SK-N-SH treated with all-trans-retinoic acid at 6 μM for 48 hours (cell line): ENCODE measurements around the gene PRR36.

Experiments used
- ATAC-seq: fragments of 200-7000 bp; cut with Tn5 transposase; 3 replicates; pipeline ENCODE4 v1.9.1; 2020; ENCODE audit warnings: mild to moderate bottlenecking, moderate library complexity
- ARNTL ChIP-seq: fragments of 450-650 bp; formaldehyde crosslinking; IDR thresholded peaks from 2 replicates; pipeline ENCODE4 v1.5.0; 2020; ENCODE audit warnings: low read depth, mild to moderate bottlenecking, moderate library complexity, borderline replicate concordance
- CSDC2 ChIP-seq: fragments of 250-450 bp; sonication (Bioruptor Pico); IDR thresholded peaks from 2 replicates; pipeline ENCODE4 v1.5.0; 2020; ENCODE audit warnings: mild to moderate bottlenecking, moderate library complexity
- ESRRG ChIP-seq: fragments of 250-450 bp; sonication (Bioruptor Pico); IDR thresholded peaks from 2 replicates; pipeline ENCODE4 v1.6.1; 2021; ENCODE audit warnings: mild to moderate bottlenecking
- ISL1 ChIP-seq: fragments of 250-450 bp; sonication (Bioruptor Pico); IDR thresholded peaks from 2 replicates; pipeline ENCODE4 v2.1.2; 2022; ENCODE audit warnings: mild to moderate bottlenecking, moderate library complexity
- OSR1 ChIP-seq: fragments of 250-450 bp; sonication (Bioruptor Pico); IDR thresholded peaks from 2 replicates; pipeline ENCODE4 v1.8.0; 2022; ENCODE audit warnings: moderate library complexity, mild to moderate bottlenecking, inconsistent platforms
- PPARA ChIP-seq: fragments of 250-450 bp; sonication (Bioruptor Pico); IDR thresholded peaks from 2 replicates; pipeline ENCODE4 v1.5.0; 2020; ENCODE audit warnings: mild to moderate bottlenecking, borderline replicate concordance
- RARB ChIP-seq: fragments of 250-450 bp; sonication (Bioruptor Pico); IDR thresholded peaks from 2 replicates; pipeline ENCODE4 v1.8.0; 2021; ENCODE audit warnings: mild to moderate bottlenecking, moderate library complexity
- TCF4 ChIP-seq: fragments of 250-450 bp; sonication (Bioruptor Pico); IDR thresholded peaks from 2 replicates; pipeline ENCODE4 v1.8.0; 2021; ENCODE audit warnings: mild to moderate bottlenecking, moderate library complexity, borderline replicate concordance
- TOX ChIP-seq: fragments of 250-450 bp; sonication (Bioruptor Pico); IDR thresholded peaks from 2 replicates; pipeline ENCODE4 v1.8.0; 2021; ENCODE audit warnings: mild to moderate bottlenecking, moderate library complexity, borderline replicate concordance
- ZC3H10 ChIP-seq: fragments of 250-450 bp; sonication (Bioruptor Pico); IDR thresholded peaks from 2 replicates; pipeline ENCODE4 v1.5.1; 2021; ENCODE audit warnings: mild to moderate bottlenecking, moderate library complexity
- ZFP3 ChIP-seq: fragments of 250-450 bp; sonication (Bioruptor Pico); IDR thresholded peaks from 2 replicates; pipeline ENCODE4 v1.5.0; 2020; ENCODE audit warnings: mild to moderate bottlenecking, moderate library complexity
- ZFP30 ChIP-seq: fragments of 450-650 bp; formaldehyde crosslinking; IDR thresholded peaks from 2 replicates; pipeline ENCODE4 v1.5.0; 2022; ENCODE audit warnings: mild to moderate bottlenecking, moderate library complexity
- ZNF565 ChIP-seq: fragments of 450-650 bp; formaldehyde crosslinking; conservative IDR thresholded peaks from 2 replicates; pipeline ENCODE4 v1.5.0; 2020; ENCODE audit warnings: low read depth, mild to moderate bottlenecking, moderate library complexity
- ZNF70 ChIP-seq: fragments of 450-650 bp; formaldehyde crosslinking; IDR thresholded peaks from 2 replicates; pipeline ENCODE4 v1.5.0; 2020; ENCODE audit warnings: mild to moderate bottlenecking, moderate library complexity
- ZNF8 ChIP-seq: fragments of 450-650 bp; formaldehyde crosslinking; IDR thresholded peaks from 2 replicates; pipeline ENCODE4 v1.5.0; 2020; ENCODE audit warnings: mild to moderate bottlenecking, moderate library complexity
- TF ChIP-seq, protein P1 (sequence below): fragments of 250-450 bp; sonication (Bioruptor Pico); IDR thresholded peaks from 2 replicates; pipeline ENCODE4 v1.5.0; 2020; ENCODE audit warnings: mild to moderate bottlenecking, moderate library complexity
- TF ChIP-seq, protein P2 (sequence below): fragments of 250-450 bp; sonication (Bioruptor Pico); IDR thresholded peaks from 2 replicates; pipeline ENCODE4 v1.8.0; 2021; ENCODE audit warnings: low read depth, mild to moderate bottlenecking, moderate library complexity, borderline replicate concordance
- TF ChIP-seq, protein P3 (sequence below): fragments of 250-450 bp; sonication (Bioruptor Pico); IDR thresholded peaks from 2 replicates; pipeline ENCODE4 v1.8.0; 2020; ENCODE audit warnings: mild to moderate bottlenecking, moderate library complexity, borderline replicate concordance
- TF ChIP-seq, protein P4 (sequence below): fragments of 250-450 bp; sonication (Bioruptor Pico); IDR thresholded peaks from 2 replicates; pipeline ENCODE4 v1.5.1; 2021; ENCODE audit warnings: mild to moderate bottlenecking, moderate library complexity
- TF ChIP-seq, protein P5 (sequence below): fragments of 250-450 bp; sonication (Bioruptor Pico); IDR thresholded peaks from 2 replicates; pipeline ENCODE4 v1.5.1; 2020; ENCODE audit warnings: low read depth, mild to moderate bottlenecking, moderate library complexity

The PRR36 gene

DNA sequence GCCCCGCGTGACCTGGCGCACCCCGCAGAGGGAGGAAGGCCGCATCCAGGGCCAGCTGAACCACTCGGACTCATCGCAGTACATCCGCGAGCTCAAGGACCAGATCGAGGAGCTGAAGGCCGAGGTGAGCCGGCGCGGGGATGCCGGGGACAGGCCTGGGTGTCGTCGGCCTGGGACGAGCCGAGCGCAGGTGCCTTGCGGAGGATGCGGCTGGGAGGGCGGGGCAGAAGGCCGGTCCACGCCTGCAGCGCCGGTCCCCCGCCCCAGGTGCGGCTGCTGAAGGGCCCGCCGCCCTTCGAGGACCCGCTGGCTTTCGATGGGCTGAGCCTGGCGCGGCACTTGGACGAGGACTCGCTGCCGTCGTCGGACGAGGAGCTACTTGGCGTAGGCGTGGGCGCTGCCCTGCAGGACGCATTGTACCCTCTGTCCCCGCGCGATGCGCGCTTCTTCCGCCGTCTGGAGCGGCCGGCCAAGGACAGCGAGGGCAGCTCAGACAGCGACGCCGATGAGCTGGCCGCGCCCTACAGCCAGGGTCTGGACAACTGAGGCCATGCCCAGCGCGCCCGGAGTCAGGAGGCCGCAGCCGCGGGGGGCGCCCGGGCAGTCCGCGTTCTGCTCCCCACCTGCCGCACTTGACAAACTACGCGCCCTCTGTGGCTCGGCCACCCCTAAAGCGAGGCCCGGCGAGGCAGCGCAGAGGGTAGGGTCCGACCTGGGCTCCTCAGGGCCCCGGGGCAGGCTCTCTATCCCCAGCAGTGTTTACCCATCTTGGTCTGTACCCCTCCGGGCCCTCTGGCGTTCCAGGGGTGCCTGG lies 10.8 kb downstream of the PRR36 start:
- no peak for ATAC-seq
- TF ChIP-seq, protein P1, sequence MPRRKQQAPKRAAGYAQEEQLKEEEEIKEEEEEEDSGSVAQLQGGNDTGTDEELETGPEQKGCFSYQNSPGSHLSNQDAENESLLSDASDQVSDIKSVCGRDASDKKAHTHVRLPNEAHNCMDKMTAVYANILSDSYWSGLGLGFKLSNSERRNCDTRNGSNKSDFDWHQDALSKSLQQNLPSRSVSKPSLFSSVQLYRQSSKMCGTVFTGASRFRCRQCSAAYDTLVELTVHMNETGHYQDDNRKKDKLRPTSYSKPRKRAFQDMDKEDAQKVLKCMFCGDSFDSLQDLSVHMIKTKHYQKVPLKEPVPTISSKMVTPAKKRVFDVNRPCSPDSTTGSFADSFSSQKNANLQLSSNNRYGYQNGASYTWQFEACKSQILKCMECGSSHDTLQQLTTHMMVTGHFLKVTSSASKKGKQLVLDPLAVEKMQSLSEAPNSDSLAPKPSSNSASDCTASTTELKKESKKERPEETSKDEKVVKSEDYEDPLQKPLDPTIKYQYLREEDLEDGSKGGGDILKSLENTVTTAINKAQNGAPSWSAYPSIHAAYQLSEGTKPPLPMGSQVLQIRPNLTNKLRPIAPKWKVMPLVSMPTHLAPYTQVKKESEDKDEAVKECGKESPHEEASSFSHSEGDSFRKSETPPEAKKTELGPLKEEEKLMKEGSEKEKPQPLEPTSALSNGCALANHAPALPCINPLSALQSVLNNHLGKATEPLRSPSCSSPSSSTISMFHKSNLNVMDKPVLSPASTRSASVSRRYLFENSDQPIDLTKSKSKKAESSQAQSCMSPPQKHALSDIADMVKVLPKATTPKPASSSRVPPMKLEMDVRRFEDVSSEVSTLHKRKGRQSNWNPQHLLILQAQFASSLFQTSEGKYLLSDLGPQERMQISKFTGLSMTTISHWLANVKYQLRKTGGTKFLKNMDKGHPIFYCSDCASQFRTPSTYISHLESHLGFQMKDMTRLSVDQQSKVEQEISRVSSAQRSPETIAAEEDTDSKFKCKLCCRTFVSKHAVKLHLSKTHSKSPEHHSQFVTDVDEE: no peak
- TF ChIP-seq ZNF8 (no peak), OSR1 (CRISPR knock-in tag) (no peak), ZFP30 (CRISPR knock-in tag) (no peak), TCF4 (CRISPR knock-in tag) (no peak)
- TF ChIP-seq, protein P2, sequence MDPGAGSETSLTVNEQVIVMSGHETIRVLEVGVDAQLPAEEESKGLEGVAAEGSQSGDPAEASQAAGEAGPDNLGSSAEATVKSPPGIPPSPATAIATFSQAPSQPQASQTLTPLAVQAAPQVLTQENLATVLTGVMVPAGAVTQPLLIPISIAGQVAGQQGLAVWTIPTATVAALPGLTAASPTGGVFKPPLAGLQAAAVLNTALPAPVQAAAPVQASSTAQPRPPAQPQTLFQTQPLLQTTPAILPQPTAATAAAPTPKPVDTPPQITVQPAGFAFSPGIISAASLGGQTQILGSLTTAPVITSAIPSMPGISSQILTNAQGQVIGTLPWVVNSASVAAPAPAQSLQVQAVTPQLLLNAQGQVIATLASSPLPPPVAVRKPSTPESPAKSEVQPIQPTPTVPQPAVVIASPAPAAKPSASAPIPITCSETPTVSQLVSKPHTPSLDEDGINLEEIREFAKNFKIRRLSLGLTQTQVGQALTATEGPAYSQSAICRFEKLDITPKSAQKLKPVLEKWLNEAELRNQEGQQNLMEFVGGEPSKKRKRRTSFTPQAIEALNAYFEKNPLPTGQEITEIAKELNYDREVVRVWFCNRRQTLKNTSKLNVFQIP (CRISPR knock-in tag): no peak
- TF ChIP-seq, protein P3, sequence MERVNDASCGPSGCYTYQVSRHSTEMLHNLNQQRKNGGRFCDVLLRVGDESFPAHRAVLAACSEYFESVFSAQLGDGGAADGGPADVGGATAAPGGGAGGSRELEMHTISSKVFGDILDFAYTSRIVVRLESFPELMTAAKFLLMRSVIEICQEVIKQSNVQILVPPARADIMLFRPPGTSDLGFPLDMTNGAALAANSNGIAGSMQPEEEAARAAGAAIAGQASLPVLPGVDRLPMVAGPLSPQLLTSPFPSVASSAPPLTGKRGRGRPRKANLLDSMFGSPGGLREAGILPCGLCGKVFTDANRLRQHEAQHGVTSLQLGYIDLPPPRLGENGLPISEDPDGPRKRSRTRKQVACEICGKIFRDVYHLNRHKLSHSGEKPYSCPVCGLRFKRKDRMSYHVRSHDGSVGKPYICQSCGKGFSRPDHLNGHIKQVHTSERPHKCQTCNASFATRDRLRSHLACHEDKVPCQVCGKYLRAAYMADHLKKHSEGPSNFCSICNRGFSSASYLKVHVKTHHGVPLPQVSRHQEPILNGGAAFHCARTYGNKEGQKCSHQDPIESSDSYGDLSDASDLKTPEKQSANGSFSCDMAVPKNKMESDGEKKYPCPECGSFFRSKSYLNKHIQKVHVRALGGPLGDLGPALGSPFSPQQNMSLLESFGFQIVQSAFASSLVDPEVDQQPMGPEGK: no peak

DNA sequence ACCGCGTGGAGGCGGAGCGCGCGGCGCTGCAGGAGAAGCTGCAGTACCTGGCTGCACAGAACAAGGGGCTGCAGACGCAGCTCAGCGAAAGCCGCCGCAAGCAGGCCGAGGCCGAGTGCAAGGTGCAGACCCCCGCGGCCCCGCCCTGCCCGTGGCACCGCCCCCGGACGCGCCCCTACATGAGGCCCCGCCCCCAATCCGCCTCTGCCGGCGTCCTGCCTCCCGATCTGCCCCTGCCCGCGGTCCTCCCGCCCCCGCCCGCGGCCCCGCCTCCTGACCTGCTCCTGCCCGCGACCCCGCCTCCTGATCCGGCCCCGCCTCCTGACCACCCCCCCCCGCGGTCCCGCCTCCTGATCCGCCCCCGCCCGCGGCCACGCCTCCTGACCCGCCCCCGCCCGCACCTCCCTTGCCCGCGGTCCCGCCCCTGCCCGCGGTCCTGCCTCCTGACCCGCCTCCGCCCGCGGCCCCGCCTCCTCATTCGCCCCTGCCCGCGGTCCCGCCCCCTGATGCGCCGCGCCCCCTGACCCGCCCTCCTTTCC lies 11.7 kb downstream of the PRR36 start:
- peak; percentile 60 for ATAC-seq
- TF ChIP-seq ZFP3 (CRISPR knock-in tag) (no peak), ZFP30 (CRISPR knock-in tag) (no peak), RARB (CRISPR knock-in tag) (no peak), TOX (CRISPR knock-in tag) (no peak), OSR1 (CRISPR knock-in tag) (no peak), TCF4 (CRISPR knock-in tag) (no peak), ZNF565 (no peak), ZNF8 (no peak), ZC3H10 (CRISPR knock-in tag) (no peak), ZNF70 (CRISPR knock-in tag) (no peak), CSDC2 (CRISPR knock-in tag) (no peak), ARNTL (CRISPR knock-in tag) (no peak), ESRRG (no peak), PPARA (CRISPR knock-in tag) (no peak), ISL1 (no peak)
- TF ChIP-seq, protein P4, sequence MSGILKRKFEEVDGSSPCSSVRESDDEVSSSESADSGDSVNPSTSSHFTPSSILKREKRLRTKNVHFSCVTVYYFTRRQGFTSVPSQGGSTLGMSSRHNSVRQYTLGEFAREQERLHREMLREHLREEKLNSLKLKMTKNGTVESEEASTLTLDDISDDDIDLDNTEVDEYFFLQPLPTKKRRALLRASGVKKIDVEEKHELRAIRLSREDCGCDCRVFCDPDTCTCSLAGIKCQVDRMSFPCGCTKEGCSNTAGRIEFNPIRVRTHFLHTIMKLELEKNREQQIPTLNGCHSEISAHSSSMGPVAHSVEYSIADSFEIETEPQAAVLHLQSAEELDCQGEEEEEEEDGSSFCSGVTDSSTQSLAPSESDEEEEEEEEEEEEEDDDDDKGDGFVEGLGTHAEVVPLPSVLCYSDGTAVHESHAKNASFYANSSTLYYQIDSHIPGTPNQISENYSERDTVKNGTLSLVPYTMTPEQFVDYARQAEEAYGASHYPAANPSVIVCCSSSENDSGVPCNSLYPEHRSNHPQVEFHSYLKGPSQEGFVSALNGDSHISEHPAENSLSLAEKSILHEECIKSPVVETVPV (CRISPR knock-in tag): no peak
- TF ChIP-seq, protein P5, sequence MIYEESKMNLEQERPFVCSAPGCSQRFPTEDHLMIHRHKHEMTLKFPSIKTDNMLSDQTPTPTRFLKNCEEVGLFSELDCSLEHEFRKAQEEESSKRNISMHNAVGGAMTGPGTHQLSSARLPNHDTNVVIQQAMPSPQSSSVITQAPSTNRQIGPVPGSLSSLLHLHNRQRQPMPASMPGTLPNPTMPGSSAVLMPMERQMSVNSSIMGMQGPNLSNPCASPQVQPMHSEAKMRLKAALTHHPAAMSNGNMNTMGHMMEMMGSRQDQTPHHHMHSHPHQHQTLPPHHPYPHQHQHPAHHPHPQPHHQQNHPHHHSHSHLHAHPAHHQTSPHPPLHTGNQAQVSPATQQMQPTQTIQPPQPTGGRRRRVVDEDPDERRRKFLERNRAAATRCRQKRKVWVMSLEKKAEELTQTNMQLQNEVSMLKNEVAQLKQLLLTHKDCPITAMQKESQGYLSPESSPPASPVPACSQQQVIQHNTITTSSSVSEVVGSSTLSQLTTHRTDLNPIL (CRISPR knock-in tag): no peak
- TF ChIP-seq, protein P3: no peak
- TF ChIP-seq, protein P1: no peak
- TF ChIP-seq, protein P2 (CRISPR knock-in tag): no peak
